ENCODE measurements around the gene GPATCH1. TPM values are rescaled to one million over a fixed set of nuclear protein-coding genes. Genes with fewer than 3 reads are reported as not detected.

The GPATCH1 gene
- total and polyA plus RNA-seq, 2 of the 8 experiments (the other 6 are each of a cell fraction or from before 2014, with no cell fraction given) = 4.3 to 8.2 TPM

GRCh38 chr19:33143897-33144405 is 63.0 kb downstream of the GPATCH1 start (continued):
- no peak for TF ChIP-seq CHD7 (IDR thresholded peaks at IDR 0.05; ENCODE audit: insufficient replicate concordance, low read length)
- TF ChIP-seq MAFK (IDR thresholded peaks at IDR 0.05; ENCODE audit: low read depth, low read length) = no peak
- no peak for TF ChIP-seq TAF1 (IDR thresholded peaks at IDR 0.05; ENCODE audit: low read depth, low read length)
- TF ChIP-seq CREB1 (IDR thresholded peaks at IDR 0.05) = 0 out of 2 replicates have a peak, but pooled peaks have one; percentile 33
- TF ChIP-seq SP1 (IDR thresholded peaks at IDR 0.05; ENCODE audit: low read depth, low read length) = no peak
- peak; percentile 72 for TF ChIP-seq BACH1 (IDR thresholded peaks at IDR 0.05; ENCODE audit: low read length)
